ENCODE results near the gene TANC1. TPM values are rescaled to one million over a fixed set of nuclear protein-coding genes. Genes with fewer than 3 reads are reported as not detected.

The TANC1 gene
- total and polyA plus RNA-seq, 2 of the 4 experiments (the other 2 are of a cell fraction): 10.2 to 12.9 TPM

GRCh38 chr2:159177957-159178356 is 209.5 kb downstream of the TANC1 start:
- Histone ChIP-seq H3K79me1 (ENCODE audit: low read depth in 1 of 2, low read length in 2 of 2) (no peaks in the 10 kb centered on the region; a peak in 3 of 4 replicates), H4K8ac (ENCODE audit: low read depth in 2 of 2, low read length in 2 of 2) (no peak overlapping the region), H3K9ac (ENCODE audit: low read depth, low read length) (no peak overlapping the region), H3K4me1 (ENCODE audit: control insufficient read depth, insufficient read depth, low read length) (peaks cover 5% of the 10 kb centered on the region), H3K23ac (ENCODE audit: low read depth, low read length) (no peak overlapping the region), H3K27me3 (ENCODE audit: control insufficient read depth, insufficient read depth, low read length) (no peaks in the 10 kb centered on the region), H3K36me3 (ENCODE audit: control insufficient read depth, insufficient read depth, low read length) (peaks cover 39% of the 10 kb centered on the region), H2BK120ac (ENCODE audit: low read depth, low read length) (no peak overlapping the region), H4K91ac (ENCODE audit: insufficient read depth, low read depth, low read length) (no peak overlapping the region), H3K4me3 (ENCODE audit: insufficient read depth, low read depth, low read length) (no peak overlapping the region), H3K27ac (ENCODE audit: insufficient read depth, low read length) (no peak overlapping the region), H3K9me1 (ENCODE audit: insufficient read depth, low read length) (peaks cover 15% of the 10 kb centered on the region), H2BK20ac (ENCODE audit: low read depth, low read length) (no peak overlapping the region), H3K4ac (ENCODE audit: low read depth, low read length) (no peak overlapping the region), H2AFZ (replicated peaks; ENCODE audit: low read length, poor library complexity) (no peak overlapping the region), H3K18ac (ENCODE audit: low read depth, low read length) (no peak overlapping the region), H3K9me3 (ENCODE audit: control insufficient read depth, insufficient read depth, low read length) (no peaks in the 10 kb centered on the region), H3K56ac (ENCODE audit: extremely low read depth, insufficient read depth, low read length) (no peak overlapping the region), H4K20me1 (ENCODE audit: insufficient read depth, low read length) (no peaks in the 10 kb centered on the region), H3K4me2 (ENCODE audit: low read depth, low read length) (no peak overlapping the region), H3K14ac (replicated peaks; ENCODE audit: low read depth, low read length) (no peak overlapping the region), H2AK9ac (replicated peaks; ENCODE audit: low read depth, low read length, poor library complexity) (no peak overlapping the region), H2AK5ac (ENCODE audit: low read depth, low read length) (no peak overlapping the region), H2BK15ac (ENCODE audit: low read depth, low read length) (no peak overlapping the region), H4K5ac (ENCODE audit: low read depth, low read length) (no peak overlapping the region), H2BK5ac (ENCODE audit: low read depth, low read length, poor library complexity, severe bottlenecking) (no peak overlapping the region)
- ATAC-seq (ENCODE audit: low read depth) (no peak), DNase-seq (no peak)
- dilution Hi-C loops (cut with HindIII; ENCODE audit: low sequenced_read_pairs, unreplicated experiment) (no loop called here), in situ Hi-C loops (cut with MboI; ENCODE audit: low sequenced_read_pairs) (no loop called here), intact Hi-C loops (cut with micrococcal nuclease) (no loop called here)
- ChIA-PET POLR2A (ENCODE audit: unreplicated experiment) (no interaction called here), CTCF (no interaction called here)
- BruUV-seq (replicated peaks): no TSS peak
- 84% methylated on average over 6 of the region's 7 CpGs; no CpG with 5 or more reads in 1 of the 2 experiments for WGBS, 2 experiments (ENCODE audit: extremely low coverage in 2 of 2, insufficient read length in 1 of 2)
- no peak for TF ChIP-seq NFE2L2 (IDR thresholded peaks at IDR 0.05; ENCODE audit: low read depth, low read length)
- TF ChIP-seq MAFK (IDR thresholded peaks at IDR 0.05; ENCODE audit: low read depth, low read length): no peak
- no peak for TF ChIP-seq RCOR1 (IDR thresholded peaks at IDR 0.05; ENCODE audit: insufficient replicate concordance, low read length)
- TF ChIP-seq USF2 (IDR thresholded peaks at IDR 0.05; ENCODE audit: low read depth, low read length): no peak
- no peak for TF ChIP-seq MAZ (IDR thresholded peaks at IDR 0.05; ENCODE audit: borderline replicate concordance, low read depth, low read length)
- no peak for TF ChIP-seq RAD21 (IDR thresholded peaks at IDR 0.05; ENCODE audit: low read length)
- no peak for TF ChIP-seq MXI1 (IDR thresholded peaks at IDR 0.05; ENCODE audit: borderline replicate concordance, low read depth, low read length)
- no peak for TF ChIP-seq CHD1 (IDR thresholded peaks at IDR 0.05; ENCODE audit: low read depth, low read length)
- no peak for TF ChIP-seq ELK1 (IDR thresholded peaks at IDR 0.05; ENCODE audit: borderline replicate concordance, low read depth, low read length)

Data from IMR-90 (cell line).